ENCODE measurements around the gene EVI5L.
A peak's percentile ranks its signal among the peaks of the same experiment; 100 is the strongest.

Gene EVI5L

DNA sequence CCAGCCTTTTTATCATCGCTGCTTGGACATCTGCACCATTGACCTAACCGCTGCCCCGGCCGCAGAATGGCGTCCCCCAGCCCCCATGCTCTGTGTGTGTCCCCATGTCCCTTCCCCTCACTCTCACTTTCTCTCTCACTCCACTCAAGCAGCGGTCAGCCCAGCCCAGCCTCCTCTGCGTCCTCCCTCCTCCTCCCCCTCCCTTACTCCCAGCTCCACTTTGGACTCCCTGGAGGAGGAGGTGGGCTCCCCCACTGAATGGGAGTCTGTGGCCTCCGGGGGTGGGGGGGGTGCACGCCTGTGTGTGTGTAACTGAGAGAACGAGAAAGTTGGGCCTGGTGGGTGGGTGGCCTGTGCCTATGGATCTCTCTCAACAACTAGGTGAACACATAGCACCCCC, 75.8 kb downstream of the EVI5L start:
- H4K20me1 ChIP-seq (ENCODE audit: insufficient read depth, low read length, poor library complexity, severe bottlenecking): peaks cover 39% of the 10 kb centered on the region
- peak overlapping the region; percentile 88 for H3K4me3 ChIP-seq (ENCODE audit: low read length, poor library complexity, severe bottlenecking)
- no peaks in the 10 kb centered on the region for H3K9me2 ChIP-seq (replicated peaks; ENCODE audit: low read depth, low read length)
- H3K4me2 ChIP-seq (ENCODE audit: low read depth, low read length, poor library complexity, severe bottlenecking): peak overlapping the region; percentile 94
- no peaks in the 10 kb centered on the region for H3K27me3 ChIP-seq (ENCODE audit: insufficient read depth, low read length, poor library complexity, severe bottlenecking)
- H3K4me1 ChIP-seq (ENCODE audit: insufficient read depth, low read length, poor library complexity, severe bottlenecking): peaks cover 25% of the 10 kb centered on the region
- TF ChIP-seq, protein P1, sequence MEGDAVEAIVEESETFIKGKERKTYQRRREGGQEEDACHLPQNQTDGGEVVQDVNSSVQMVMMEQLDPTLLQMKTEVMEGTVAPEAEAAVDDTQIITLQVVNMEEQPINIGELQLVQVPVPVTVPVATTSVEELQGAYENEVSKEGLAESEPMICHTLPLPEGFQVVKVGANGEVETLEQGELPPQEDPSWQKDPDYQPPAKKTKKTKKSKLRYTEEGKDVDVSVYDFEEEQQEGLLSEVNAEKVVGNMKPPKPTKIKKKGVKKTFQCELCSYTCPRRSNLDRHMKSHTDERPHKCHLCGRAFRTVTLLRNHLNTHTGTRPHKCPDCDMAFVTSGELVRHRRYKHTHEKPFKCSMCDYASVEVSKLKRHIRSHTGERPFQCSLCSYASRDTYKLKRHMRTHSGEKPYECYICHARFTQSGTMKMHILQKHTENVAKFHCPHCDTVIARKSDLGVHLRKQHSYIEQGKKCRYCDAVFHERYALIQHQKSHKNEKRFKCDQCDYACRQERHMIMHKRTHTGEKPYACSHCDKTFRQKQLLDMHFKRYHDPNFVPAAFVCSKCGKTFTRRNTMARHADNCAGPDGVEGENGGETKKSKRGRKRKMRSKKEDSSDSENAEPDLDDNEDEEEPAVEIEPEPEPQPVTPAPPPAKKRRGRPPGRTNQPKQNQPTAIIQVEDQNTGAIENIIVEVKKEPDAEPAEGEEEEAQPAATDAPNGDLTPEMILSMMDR (conservative IDR thresholded peaks at IDR 0.05; ENCODE audit: low read length): no peak
- TF ChIP-seq EZH2phosphoT487 (IDR thresholded peaks at IDR 0.05; ENCODE audit: borderline replicate concordance): no peak
- H2AFZ ChIP-seq (ENCODE audit: low read length): no peak overlapping the region
- peaks cover 54% of the 10 kb centered on the region for H3K79me2 ChIP-seq (ENCODE audit: insufficient read depth, low read length)
- peaks cover 1% of the 10 kb centered on the region; the same call in 1 of the 2 replicates for H3K36me3 ChIP-seq (ENCODE audit: insufficient read depth, low read length)
- H3F3A ChIP-seq (ENCODE audit: low read depth): no peaks in the 10 kb centered on the region
- H3K9me3 ChIP-seq (ENCODE audit: insufficient read depth, low read depth, low read length): no peaks in the 10 kb centered on the region
- H3K9ac ChIP-seq (ENCODE audit: low read depth, low read length, poor library complexity, severe bottlenecking): peak overlapping the region; percentile 89

DNA sequence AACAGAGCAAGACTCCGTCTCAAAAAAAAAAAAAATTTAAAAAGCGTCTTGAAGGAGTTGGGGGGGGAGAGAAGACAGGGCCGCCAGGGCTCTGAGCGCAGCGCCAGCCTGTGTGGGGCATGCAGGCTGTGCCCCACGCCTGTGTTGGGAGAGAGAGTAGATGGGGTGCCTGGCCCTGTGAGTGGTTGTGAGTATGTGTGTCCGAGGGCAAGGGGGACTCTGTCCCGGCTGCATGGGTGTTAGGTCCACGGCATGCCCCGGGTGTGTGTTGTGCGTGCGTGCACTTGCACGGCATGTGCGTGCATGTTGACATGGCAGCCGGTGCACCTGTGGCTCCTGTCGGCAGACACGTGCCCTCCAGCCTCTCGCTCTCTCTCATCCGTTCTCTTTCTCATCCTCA, 77.1 kb downstream of the EVI5L start:
- Histone ChIP-seq H3K9ac (ENCODE audit: low read depth, low read length, poor library complexity, severe bottlenecking) (no peak overlapping the region), H3K27me3 (ENCODE audit: insufficient read depth, low read length, poor library complexity, severe bottlenecking) (no peaks in the 10 kb centered on the region), H3K79me2 (ENCODE audit: insufficient read depth, low read length) (peaks cover 54% of the 10 kb centered on the region), H3K4me2 (ENCODE audit: low read depth, low read length, poor library complexity, severe bottlenecking) (peak overlapping the region; percentile 50), H3K4me1 (ENCODE audit: insufficient read depth, low read length, poor library complexity, severe bottlenecking) (peaks cover 25% of the 10 kb centered on the region), H2AFZ (ENCODE audit: low read length) (no peak overlapping the region), H4K20me1 (ENCODE audit: insufficient read depth, low read length, poor library complexity, severe bottlenecking) (peaks cover 39% of the 10 kb centered on the region), H3K9me2 (replicated peaks; ENCODE audit: low read depth, low read length) (no peaks in the 10 kb centered on the region), H3F3A (ENCODE audit: low read depth) (no peaks in the 10 kb centered on the region), H3K36me3 (ENCODE audit: insufficient read depth, low read length) (peaks cover 14% of the 10 kb centered on the region; the same call in 1 of the 2 replicates), H3K4me3 (ENCODE audit: low read length, poor library complexity, severe bottlenecking) (no peak overlapping the region), H3K9me3 (ENCODE audit: insufficient read depth, low read depth, low read length) (no peaks in the 10 kb centered on the region)
- TF ChIP-seq, protein P1 (conservative IDR thresholded peaks at IDR 0.05; ENCODE audit: low read length): no peak
- TF ChIP-seq EZH2phosphoT487 (IDR thresholded peaks at IDR 0.05; ENCODE audit: borderline replicate concordance): no peak

DNA sequence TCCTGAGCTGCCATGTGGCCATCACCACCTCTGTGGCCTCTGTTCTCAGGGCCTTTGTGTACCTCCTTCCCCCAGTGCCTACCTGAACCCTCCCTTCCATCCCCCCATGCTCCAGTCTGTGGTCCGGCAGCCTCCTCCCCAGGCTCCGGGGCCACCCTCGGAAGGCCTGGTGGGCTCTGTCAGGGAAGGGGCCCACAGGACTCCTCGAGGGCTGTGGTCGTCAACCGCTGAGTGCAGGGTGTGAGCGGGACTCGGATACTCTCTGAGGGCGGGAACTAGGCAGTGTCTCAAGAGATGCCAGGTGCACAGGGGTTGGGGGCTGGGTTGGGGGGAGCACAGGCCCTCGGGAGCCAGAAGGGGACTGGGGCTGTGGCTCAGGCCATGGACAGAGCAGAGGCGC, 77.5 kb downstream of the EVI5L start:
- Histone ChIP-seq H3K9me2 (replicated peaks; ENCODE audit: low read depth, low read length) (no peaks in the 10 kb centered on the region), H3K9ac (ENCODE audit: low read depth, low read length, poor library complexity, severe bottlenecking) (no peak overlapping the region), H3K79me2 (ENCODE audit: insufficient read depth, low read length) (peaks cover 52% of the 10 kb centered on the region), H3F3A (ENCODE audit: low read depth) (no peaks in the 10 kb centered on the region), H3K9me3 (ENCODE audit: insufficient read depth, low read depth, low read length) (no peaks in the 10 kb centered on the region), H3K36me3 (ENCODE audit: insufficient read depth, low read length) (peaks cover 16% of the 10 kb centered on the region; the same call in 1 of the 2 replicates), H2AFZ (ENCODE audit: low read length) (no peak overlapping the region), H3K4me1 (ENCODE audit: insufficient read depth, low read length, poor library complexity, severe bottlenecking) (peaks cover 25% of the 10 kb centered on the region), H4K20me1 (ENCODE audit: insufficient read depth, low read length, poor library complexity, severe bottlenecking) (peaks cover 39% of the 10 kb centered on the region), H3K27me3 (ENCODE audit: insufficient read depth, low read length, poor library complexity, severe bottlenecking) (no peaks in the 10 kb centered on the region), H3K4me2 (ENCODE audit: low read depth, low read length, poor library complexity, severe bottlenecking) (peak overlapping the region; percentile 50), H3K4me3 (ENCODE audit: low read length, poor library complexity, severe bottlenecking) (no peak overlapping the region)
- no peak for TF ChIP-seq EZH2phosphoT487 (IDR thresholded peaks at IDR 0.05; ENCODE audit: borderline replicate concordance)
- TF ChIP-seq, protein P1 (conservative IDR thresholded peaks at IDR 0.05; ENCODE audit: low read length): no peak
